ENCODE results near the gene OR9A2. TPM values are rescaled to one million over a fixed set of nuclear protein-coding genes. Genes with fewer than 3 reads are reported as not detected.

Gene OR9A2
- total RNA-seq, 2 experiments from 2014 or later: not detected

DNA sequence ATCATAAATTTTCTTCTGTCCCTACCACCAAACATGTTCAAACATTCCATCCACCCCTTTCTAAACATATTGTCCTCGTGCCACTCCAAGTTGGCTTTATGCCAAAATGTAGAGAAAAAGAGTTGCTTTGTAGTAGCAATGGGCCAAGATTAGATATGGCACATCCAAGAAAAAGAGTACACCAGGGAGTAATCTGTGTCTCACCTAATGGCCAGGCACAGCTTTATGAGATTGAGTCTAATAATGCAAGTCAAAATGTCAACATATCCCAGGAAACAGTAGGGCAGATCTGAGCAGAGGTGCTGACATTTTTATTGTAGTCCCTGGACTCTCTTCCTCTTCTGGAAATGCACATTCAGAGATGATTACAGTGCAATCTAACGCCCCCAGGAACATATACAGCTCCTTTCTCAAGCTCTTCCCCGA, 19.5 kb upstream of the OR9A2 start:
- CTCF ChIA-PET: interaction anchor here (1.9 kb wide), 1 partner anchor 169 kb away, joined by 9 read pairs; no protein-coding TSS in a partner anchor
- H3K27ac Mint-ChIP-seq: no peak overlapping the region
- H3K27me3 Mint-ChIP-seq (ENCODE audit: low read depth): no peaks in the 10 kb centered on the region

DNA sequence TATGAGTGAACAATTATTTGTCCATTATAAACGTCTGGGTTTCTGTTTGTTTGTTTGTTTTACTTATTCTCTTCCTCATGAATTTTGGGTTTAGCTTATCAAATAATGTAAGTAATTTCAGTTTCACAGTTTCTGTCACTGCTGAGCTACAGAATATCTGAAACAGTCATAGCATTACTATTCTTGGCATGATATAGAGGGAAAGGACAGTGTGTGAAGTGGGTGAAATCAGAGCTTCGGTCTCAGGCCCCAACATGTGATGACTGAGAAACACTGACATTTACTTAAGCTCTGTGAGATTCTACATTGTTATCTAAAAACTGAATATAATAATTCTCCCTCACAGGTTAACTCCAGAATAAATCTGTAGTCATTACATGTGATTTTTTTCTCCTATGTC, 16.5 kb upstream of the OR9A2 start:
- Mint-ChIP-seq H3K27ac (no peak overlapping the region), H3K36me3 (ENCODE audit: low read depth) (no peaks in the 10 kb centered on the region), H3K27me3 (ENCODE audit: low read depth) (no peaks in the 10 kb centered on the region), H3K9me3 (no peaks in the 10 kb centered on the region), H3K4me3 (no peak overlapping the region), H3K4me1 (ENCODE audit: low read depth) (no peaks in the 10 kb centered on the region)
- no peak for DNase-seq
- CTCF ChIA-PET: interaction anchor here (1.1 to 1.6 kb wide), 3 partner anchors 32 to 172 kb away, joined by 3 to 8 read pairs (median 5); no protein-coding TSS in a partner anchor
- intact Hi-C loops (cut with micrococcal nuclease): no loop called here

More for the DNA sequence above, 19.5 kb upstream of the OR9A2 start:
- DNase-seq: no peak
- H3K36me3 Mint-ChIP-seq (ENCODE audit: low read depth): no peaks in the 10 kb centered on the region
- H3K4me1 Mint-ChIP-seq (ENCODE audit: low read depth): peaks cover 6% of the 10 kb centered on the region
- no peaks in the 10 kb centered on the region for H3K9me3 Mint-ChIP-seq
- intact Hi-C loops (cut with micrococcal nuclease): no loop called here
- H3K4me3 Mint-ChIP-seq: no peak overlapping the region

DNA sequence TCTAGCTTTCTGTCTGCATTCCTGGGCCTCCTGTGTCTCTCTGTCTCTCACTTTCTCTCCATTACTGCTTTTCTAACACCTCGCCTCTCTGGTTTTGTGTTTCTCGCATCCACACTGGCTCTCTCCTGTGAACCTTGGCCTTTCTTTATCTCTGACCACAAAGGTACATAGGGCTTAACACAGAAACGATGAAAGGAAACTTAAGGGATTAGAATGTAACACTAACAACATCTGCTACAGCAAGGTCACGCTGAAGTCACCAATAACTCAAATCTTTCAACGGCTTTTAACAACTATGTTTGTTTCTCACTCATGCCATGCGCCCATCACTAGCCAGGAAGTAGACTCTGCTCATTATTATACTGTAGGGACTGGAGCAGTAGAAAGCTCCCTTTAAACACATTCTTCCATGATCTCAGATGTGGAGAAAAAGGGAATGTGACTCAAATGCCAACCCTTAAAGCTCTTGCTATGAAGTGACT, 15.9 kb upstream of the OR9A2 start:
- no peaks in the 10 kb centered on the region for H3K9me3 Mint-ChIP-seq
- CTCF ChIA-PET: interaction anchor here (1.1 to 1.6 kb wide), 3 partner anchors 33 to 173 kb away, joined by 3 to 8 read pairs (median 5); no protein-coding TSS in a partner anchor
- H3K4me1 Mint-ChIP-seq (ENCODE audit: low read depth): no peaks in the 10 kb centered on the region
- H3K36me3 Mint-ChIP-seq (ENCODE audit: low read depth): no peaks in the 10 kb centered on the region
- intact Hi-C loops (cut with micrococcal nuclease): no loop called here
- no peak for DNase-seq
- H3K27me3 Mint-ChIP-seq (ENCODE audit: low read depth): no peaks in the 10 kb centered on the region
- no peak overlapping the region for H3K4me3 Mint-ChIP-seq
- no peak overlapping the region for H3K27ac Mint-ChIP-seq

DNA sequence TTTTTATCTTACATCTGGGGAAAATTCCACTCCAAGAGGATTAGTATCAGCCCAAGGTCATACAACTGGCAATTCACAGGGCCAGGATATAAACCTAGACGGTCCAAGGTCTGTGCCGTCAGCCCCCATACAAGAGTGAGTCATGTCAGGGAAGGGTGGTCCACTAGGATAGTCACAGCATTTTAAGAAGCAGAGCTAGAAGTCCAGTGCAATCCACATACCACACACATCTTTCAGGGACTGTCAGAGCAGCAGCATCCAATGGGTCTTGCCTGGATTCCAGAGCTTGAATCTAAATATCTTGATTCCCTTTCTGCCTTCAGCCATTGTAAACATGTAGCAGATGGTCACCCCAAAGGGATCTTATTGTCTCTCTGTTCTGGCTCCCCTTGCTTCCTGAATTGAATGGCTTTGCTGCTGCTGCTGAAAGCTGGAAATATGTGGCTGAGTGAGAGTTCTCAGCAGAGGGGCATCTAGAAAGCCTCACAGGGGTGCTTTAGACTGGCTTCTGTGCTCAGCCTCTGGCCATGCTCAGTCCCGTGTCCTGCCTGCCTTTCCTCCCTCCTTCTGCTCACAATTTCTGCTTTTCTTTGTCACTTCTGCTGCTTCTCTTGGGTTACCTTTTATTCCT, 15.3 kb upstream of the OR9A2 start:
- H3K4me1 Mint-ChIP-seq (ENCODE audit: low read depth): no peaks in the 10 kb centered on the region
- intact Hi-C loops (cut with micrococcal nuclease): no loop called here
- H3K4me3 Mint-ChIP-seq: no peak overlapping the region
- H3K36me3 Mint-ChIP-seq (ENCODE audit: low read depth): no peaks in the 10 kb centered on the region
- DNase-seq: no peak
- H3K27ac Mint-ChIP-seq: no peak overlapping the region
- H3K9me3 Mint-ChIP-seq: no peaks in the 10 kb centered on the region
- CTCF ChIA-PET: interaction anchor here (1.1 to 1.5 kb wide), 2 partner anchors 33 to 173 kb away, joined by 3 to 5 read pairs; no protein-coding TSS in a partner anchor
- H3K27me3 Mint-ChIP-seq (ENCODE audit: low read depth): no peaks in the 10 kb centered on the region

DNA sequence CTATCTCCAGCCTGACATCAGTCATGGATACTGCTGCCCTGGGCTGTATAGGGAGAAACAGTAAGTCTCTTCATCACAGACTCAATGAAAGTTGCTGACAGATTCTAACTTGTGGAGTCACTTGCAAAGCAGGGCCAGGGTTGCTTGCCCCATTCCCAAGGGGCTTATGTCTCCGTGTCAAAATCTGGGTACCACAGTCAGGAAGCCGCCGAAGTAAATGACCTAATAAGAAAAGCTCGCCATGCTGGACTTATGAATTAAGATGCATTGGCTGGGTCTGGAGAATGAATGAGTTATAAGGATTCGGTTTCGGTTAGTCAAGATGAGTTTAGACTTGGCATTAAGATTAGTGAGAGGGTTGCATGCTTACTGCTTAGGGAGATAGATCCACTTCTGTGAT, 14.4 kb upstream of the OR9A2 start:
- no peaks in the 10 kb centered on the region for H3K36me3 Mint-ChIP-seq (ENCODE audit: low read depth)
- no peak for DNase-seq
- H3K9me3 Mint-ChIP-seq: no peaks in the 10 kb centered on the region
- H3K27ac Mint-ChIP-seq: no peak overlapping the region
- intact Hi-C loops (cut with micrococcal nuclease): no loop called here
- H3K27me3 Mint-ChIP-seq (ENCODE audit: low read depth): no peaks in the 10 kb centered on the region
- H3K4me1 Mint-ChIP-seq (ENCODE audit: low read depth): no peaks in the 10 kb centered on the region
- H3K4me3 Mint-ChIP-seq: no peak overlapping the region
- CTCF ChIA-PET: no interaction called here

DNA sequence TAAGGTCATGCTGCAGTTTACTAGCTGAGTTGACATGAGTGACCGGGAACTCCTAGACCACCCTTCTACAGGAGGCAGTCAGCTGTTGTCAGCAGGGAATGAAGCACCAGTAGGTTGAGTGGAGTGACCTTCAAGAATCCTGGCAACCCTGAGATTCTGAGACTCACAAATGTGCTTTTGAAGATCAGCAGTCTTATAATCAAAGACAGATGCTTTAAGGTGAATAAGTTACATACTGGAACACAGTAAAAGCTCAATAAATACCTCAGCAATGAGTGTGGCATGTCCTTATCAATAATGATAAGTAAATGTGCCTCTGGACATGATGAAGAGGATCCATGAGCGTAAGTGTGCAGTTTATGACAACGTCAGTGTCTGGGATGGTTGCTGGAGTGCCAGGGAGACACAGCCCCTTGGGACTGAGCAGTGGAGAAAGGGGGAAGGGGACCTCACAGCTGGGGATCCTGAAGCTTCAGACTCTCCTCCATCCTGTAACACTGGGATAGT, 13.3 kb upstream of the OR9A2 start:
- Mint-ChIP-seq H3K4me3 (no peak overlapping the region), H3K27me3 (ENCODE audit: low read depth) (no peaks in the 10 kb centered on the region), H3K27ac (no peak overlapping the region), H3K36me3 (ENCODE audit: low read depth) (no peaks in the 10 kb centered on the region), H3K4me1 (ENCODE audit: low read depth) (no peaks in the 10 kb centered on the region), H3K9me3 (no peaks in the 10 kb centered on the region)
- CTCF ChIA-PET: no interaction called here
- intact Hi-C loops (cut with micrococcal nuclease): no loop called here
- no peak for DNase-seq

DNA sequence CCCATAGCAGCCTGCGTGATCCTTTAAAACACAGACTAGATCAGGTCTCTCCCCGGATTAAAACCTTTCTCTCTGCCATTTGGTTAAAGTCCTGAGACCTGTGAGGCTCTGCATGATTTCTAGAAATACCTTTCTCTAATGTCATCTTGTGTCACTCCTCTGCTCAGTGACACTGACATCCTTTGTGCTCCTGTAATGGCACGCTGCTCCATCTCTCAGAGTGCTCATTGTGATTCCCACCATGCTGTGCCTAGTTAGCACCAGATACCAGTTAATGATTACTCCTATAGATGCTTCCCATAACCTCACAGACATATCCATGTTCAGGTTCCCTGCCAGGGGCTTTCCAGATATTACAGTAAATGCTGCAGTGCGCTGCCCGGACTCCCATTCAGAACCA, 11.7 kb upstream of the OR9A2 start:
- CTCF ChIA-PET: no interaction called here
- no peaks in the 10 kb centered on the region for H3K27me3 Mint-ChIP-seq (ENCODE audit: low read depth)
- H3K36me3 Mint-ChIP-seq (ENCODE audit: low read depth): no peaks in the 10 kb centered on the region

DNA sequence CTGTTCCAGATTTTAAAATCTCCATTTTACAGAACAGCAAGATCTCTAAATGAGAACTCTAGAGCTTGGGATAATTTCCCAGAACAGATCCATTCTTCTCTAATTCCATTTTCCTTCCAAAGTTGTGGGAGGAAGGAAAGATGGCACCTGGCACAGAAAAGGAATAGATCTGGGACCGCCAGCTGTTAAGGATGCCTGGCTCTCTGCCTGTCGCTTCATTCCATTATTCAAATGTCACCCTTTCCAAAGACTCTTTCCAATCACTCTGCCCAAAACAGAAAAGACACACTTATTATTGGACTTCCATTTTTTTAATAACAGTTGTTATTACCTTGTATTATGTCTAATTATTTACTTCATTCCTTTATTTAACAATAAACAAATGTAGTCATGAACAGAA, 751 bp upstream of the OR9A2 start:
- peaks cover 5% of the 10 kb centered on the region for H3K27me3 Mint-ChIP-seq (ENCODE audit: low read depth)
- no peaks in the 10 kb centered on the region for H3K4me1 Mint-ChIP-seq (ENCODE audit: low read depth)
- intact Hi-C loops (cut with micrococcal nuclease): no loop called here
- H3K9me3 Mint-ChIP-seq: no peaks in the 10 kb centered on the region
- CTCF ChIA-PET: interaction anchor here (1.9 kb wide), 1 partner anchor 187 kb away, joined by 5 read pairs; no protein-coding TSS in a partner anchor
- H3K4me3 Mint-ChIP-seq: no peak overlapping the region
- no peak for DNase-seq
- H3K27ac Mint-ChIP-seq: no peak overlapping the region
- no peaks in the 10 kb centered on the region for H3K36me3 Mint-ChIP-seq (ENCODE audit: low read depth)

More for the DNA sequence above, 11.7 kb upstream of the OR9A2 start:
- Mint-ChIP-seq H3K4me3 (no peak overlapping the region), H3K4me1 (ENCODE audit: low read depth) (no peaks in the 10 kb centered on the region), H3K27ac (no peak overlapping the region), H3K9me3 (peaks cover 9% of the 10 kb centered on the region)
- intact Hi-C loops (cut with micrococcal nuclease): no loop called here
- DNase-seq: no peak

DNA sequence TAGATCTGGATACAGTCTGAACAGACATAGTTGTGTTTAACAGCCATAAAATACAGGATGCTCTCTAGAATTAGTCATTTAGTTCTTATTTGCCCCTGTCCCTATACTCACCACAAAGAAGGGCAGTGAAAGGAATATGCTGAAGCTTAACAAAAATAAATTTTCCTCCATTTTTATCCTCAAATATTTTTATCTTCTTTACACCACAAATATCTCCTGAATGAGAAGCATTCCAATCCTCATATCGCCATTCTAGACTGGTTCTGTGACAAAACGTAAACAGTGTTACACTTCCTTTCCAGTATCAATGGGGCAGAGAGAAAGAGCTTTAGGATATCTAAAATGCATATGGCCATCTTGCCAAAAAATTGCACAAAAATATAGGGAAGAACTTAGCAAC, 1.6 kb downstream of the OR9A2 start:
- no peaks in the 10 kb centered on the region for H3K9me3 Mint-ChIP-seq
- H3K36me3 Mint-ChIP-seq (ENCODE audit: low read depth): no peaks in the 10 kb centered on the region
- H3K4me3 Mint-ChIP-seq: no peak overlapping the region
- DNase-seq: no peak
- H3K27ac Mint-ChIP-seq: no peak overlapping the region
- no peaks in the 10 kb centered on the region for H3K4me1 Mint-ChIP-seq (ENCODE audit: low read depth)
- CTCF ChIA-PET: interaction anchor here (0.9 to 1.3 kb wide), 2 partner anchors 22 to 190 kb away, joined by 3 to 4 read pairs; no protein-coding TSS in a partner anchor
- H3K27me3 Mint-ChIP-seq (ENCODE audit: low read depth): peaks cover 5% of the 10 kb centered on the region
- intact Hi-C loops (cut with micrococcal nuclease): no loop called here

DNA sequence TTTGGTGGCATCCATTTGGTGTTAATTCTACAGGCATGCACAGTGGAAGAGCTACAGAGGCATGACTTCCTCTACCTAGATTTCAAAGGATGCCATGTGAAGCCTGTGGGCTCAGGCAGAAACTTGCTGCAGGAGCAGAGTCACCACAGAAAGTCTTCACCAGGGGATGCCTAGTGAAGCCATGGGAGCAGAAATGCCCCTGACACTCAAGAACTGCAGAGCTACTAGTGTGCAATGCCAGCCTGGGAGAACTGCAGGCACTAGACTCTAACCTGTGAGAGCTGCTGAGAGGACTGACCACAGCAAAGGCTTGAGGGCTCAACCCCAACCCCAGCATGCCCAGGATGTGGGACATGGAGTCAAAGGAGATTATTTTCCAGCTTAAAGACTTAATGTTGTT, 3.9 kb downstream of the OR9A2 start:
- no peak overlapping the region for H3K27ac Mint-ChIP-seq
- H3K36me3 Mint-ChIP-seq (ENCODE audit: low read depth): no peaks in the 10 kb centered on the region
- no peak overlapping the region for H3K4me3 Mint-ChIP-seq
- H3K9me3 Mint-ChIP-seq: peaks cover 3% of the 10 kb centered on the region
- intact Hi-C loops (cut with micrococcal nuclease): no loop called here
- CTCF ChIA-PET: interaction anchor here (0.8 to 1.6 kb wide), 2 partner anchors 10 to 192 kb away, joined by 3 to 7 read pairs; no protein-coding TSS in a partner anchor
- H3K4me1 Mint-ChIP-seq (ENCODE audit: low read depth): no peaks in the 10 kb centered on the region
- H3K27me3 Mint-ChIP-seq (ENCODE audit: low read depth): peaks cover 5% of the 10 kb centered on the region
- no peak for DNase-seq

DNA sequence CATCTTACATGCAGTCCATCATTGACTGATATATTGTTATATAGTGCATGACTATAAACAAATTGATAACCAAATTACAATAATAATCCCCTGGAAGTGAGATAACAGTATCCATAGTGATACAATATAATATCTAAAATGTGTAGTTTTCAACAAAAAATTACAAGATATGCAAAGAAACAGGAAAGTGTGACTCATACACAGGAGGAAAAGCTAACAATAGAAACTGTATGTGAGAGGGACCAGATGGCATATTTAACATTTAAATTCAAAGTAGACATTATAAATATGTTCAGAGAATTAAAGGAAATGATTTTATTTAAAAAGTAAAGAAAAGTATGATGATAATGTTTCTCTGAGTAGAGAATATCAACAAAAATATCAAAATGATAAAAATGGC, 8.0 kb downstream of the OR9A2 start:
- CTCF ChIA-PET: interaction anchor here (0.9 to 21.1 kb wide), 5 partner anchors 10 to 546 kb away, joined by 3 to 329 read pairs (median 5); partner anchors contain the start of gene TAS2R40
- H3K27me3 Mint-ChIP-seq (ENCODE audit: low read depth): no peaks in the 10 kb centered on the region
- H3K36me3 Mint-ChIP-seq (ENCODE audit: low read depth): no peaks in the 10 kb centered on the region
- intact Hi-C loops (cut with micrococcal nuclease): no loop called here
- no peaks in the 10 kb centered on the region for H3K4me1 Mint-ChIP-seq (ENCODE audit: low read depth)
- no peak for DNase-seq
- no peak overlapping the region for H3K4me3 Mint-ChIP-seq
- no peak overlapping the region for H3K27ac Mint-ChIP-seq
- H3K9me3 Mint-ChIP-seq: peaks cover 3% of the 10 kb centered on the region

DNA sequence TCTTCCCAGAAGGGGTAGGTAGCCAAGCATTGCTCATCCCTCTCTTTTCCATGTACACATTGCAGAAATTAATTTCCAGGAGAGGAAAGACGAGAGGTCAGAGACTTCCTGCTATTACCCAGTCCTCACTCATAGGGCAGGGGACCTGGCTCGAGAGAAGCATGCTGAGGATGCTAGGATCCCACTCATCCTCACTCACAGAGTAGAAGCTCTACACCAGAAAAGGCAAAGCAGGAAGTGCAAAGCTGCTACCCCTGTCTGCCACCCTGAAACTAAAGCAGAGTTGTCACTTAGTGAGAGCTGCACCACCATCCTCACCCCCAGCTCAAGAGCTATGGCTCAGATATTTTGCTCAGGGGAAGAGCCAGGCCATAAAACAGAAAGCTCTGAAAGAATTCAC, 9.9 kb downstream of the OR9A2 start:
- Mint-ChIP-seq H3K36me3 (ENCODE audit: low read depth) (no peaks in the 10 kb centered on the region), H3K4me3 (no peak overlapping the region), H3K9me3 (peaks cover 3% of the 10 kb centered on the region), H3K27me3 (ENCODE audit: low read depth) (no peaks in the 10 kb centered on the region), H3K27ac (no peak overlapping the region), H3K4me1 (ENCODE audit: low read depth) (no peaks in the 10 kb centered on the region)
- CTCF ChIA-PET: interaction anchor here (1.1 to 21.1 kb wide), 5 partner anchors 9 to 492 kb away, joined by 3 to 329 read pairs (median 5); partner anchors contain the start of gene TAS2R40
- no peak for DNase-seq
- intact Hi-C loops (cut with micrococcal nuclease): no loop called here
